ENCODE measurements around the gene NBEAL2.

DNA sequence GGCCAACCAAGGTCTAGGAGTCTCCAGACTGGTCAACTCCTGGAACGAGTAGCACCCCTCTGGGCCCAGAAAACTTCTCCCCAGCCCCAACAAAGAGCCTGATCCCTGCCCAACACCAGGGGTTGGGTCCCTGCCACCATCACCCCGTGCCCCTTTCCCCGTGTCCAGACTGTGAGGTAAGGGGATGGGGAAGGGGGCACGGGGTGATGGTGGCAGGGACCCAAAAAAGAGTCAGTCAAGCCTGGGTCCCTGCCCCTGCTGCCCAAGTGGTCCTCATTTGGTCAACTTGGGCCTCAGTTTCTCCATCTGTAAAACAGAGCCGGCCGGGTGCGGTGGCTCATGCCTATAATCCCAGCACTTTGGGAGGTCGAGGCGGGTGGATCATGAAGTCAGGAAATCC is 1.1 kb upstream of the NBEAL2 start:
- TF ChIP-seq, protein P1, sequence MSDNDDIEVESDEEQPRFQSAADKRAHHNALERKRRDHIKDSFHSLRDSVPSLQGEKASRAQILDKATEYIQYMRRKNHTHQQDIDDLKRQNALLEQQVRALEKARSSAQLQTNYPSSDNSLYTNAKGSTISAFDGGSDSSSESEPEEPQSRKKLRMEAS (CRISPR knock-in tag; IDR thresholded peaks at IDR 0.05) = no peak
- TF ChIP-seq JUN (CRISPR knock-in tag; IDR thresholded peaks at IDR 0.05) (no peak), CTCF (IDR thresholded peaks at IDR 0.05) (no peak), FOXK1 (CRISPR knock-in tag; IDR thresholded peaks at IDR 0.05) (no peak), ZNF281 (CRISPR knock-in tag; IDR thresholded peaks at IDR 0.05) (no peak), ELF4 (CRISPR knock-in tag; IDR thresholded peaks at IDR 0.05; ENCODE audit: low read depth) (no peak), CREB1 (CRISPR knock-in tag; IDR thresholded peaks at IDR 0.05) (no peak), HMGA2 (CRISPR knock-in tag; IDR thresholded peaks at IDR 0.05) (no peak), ZNF232 (CRISPR knock-in tag; IDR thresholded peaks at IDR 0.05) (no peak), FOXP1 (CRISPR knock-in tag; IDR thresholded peaks at IDR 0.05; ENCODE audit: borderline replicate concordance) (no peak)
- TF ChIP-seq, protein P2, sequence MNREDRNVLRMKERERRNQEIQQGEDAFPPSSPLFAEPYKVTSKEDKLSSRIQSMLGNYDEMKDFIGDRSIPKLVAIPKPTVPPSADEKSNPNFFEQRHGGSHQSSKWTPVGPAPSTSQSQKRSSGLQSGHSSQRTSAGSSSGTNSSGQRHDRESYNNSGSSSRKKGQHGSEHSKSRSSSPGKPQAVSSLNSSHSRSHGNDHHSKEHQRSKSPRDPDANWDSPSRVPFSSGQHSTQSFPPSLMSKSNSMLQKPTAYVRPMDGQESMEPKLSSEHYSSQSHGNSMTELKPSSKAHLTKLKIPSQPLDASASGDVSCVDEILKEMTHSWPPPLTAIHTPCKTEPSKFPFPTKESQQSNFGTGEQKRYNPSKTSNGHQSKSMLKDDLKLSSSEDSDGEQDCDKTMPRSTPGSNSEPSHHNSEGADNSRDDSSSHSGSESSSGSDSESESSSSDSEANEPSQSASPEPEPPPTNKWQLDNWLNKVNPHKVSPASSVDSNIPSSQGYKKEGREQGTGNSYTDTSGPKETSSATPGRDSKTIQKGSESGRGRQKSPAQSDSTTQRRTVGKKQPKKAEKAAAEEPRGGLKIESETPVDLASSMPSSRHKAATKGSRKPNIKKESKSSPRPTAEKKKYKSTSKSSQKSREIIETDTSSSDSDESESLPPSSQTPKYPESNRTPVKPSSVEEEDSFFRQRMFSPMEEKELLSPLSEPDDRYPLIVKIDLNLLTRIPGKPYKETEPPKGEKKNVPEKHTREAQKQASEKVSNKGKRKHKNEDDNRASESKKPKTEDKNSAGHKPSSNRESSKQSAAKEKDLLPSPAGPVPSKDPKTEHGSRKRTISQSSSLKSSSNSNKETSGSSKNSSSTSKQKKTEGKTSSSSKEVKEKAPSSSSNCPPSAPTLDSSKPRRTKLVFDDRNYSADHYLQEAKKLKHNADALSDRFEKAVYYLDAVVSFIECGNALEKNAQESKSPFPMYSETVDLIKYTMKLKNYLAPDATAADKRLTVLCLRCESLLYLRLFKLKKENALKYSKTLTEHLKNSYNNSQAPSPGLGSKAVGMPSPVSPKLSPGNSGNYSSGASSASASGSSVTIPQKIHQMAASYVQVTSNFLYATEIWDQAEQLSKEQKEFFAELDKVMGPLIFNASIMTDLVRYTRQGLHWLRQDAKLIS (CRISPR knock-in tag; IDR thresholded peaks at IDR 0.05; ENCODE audit: borderline replicate concordance) = no peak
- TF ChIP-seq, protein P3, sequence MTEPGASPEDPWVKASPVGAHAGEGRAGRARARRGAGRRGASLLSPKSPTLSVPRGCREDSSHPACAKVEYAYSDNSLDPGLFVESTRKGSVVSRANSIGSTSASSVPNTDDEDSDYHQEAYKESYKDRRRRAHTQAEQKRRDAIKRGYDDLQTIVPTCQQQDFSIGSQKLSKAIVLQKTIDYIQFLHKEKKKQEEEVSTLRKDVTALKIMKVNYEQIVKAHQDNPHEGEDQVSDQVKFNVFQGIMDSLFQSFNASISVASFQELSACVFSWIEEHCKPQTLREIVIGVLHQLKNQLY (CRISPR knock-in tag; IDR thresholded peaks at IDR 0.05) = no peak
- TF ChIP-seq, protein P4, sequence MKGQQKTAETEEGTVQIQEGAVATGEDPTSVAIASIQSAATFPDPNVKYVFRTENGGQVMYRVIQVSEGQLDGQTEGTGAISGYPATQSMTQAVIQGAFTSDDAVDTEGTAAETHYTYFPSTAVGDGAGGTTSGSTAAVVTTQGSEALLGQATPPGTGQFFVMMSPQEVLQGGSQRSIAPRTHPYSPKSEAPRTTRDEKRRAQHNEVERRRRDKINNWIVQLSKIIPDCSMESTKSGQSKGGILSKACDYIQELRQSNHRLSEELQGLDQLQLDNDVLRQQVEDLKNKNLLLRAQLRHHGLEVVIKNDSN (CRISPR knock-in tag; IDR thresholded peaks at IDR 0.05) = no peak
- TF ChIP-seq, protein P5, sequence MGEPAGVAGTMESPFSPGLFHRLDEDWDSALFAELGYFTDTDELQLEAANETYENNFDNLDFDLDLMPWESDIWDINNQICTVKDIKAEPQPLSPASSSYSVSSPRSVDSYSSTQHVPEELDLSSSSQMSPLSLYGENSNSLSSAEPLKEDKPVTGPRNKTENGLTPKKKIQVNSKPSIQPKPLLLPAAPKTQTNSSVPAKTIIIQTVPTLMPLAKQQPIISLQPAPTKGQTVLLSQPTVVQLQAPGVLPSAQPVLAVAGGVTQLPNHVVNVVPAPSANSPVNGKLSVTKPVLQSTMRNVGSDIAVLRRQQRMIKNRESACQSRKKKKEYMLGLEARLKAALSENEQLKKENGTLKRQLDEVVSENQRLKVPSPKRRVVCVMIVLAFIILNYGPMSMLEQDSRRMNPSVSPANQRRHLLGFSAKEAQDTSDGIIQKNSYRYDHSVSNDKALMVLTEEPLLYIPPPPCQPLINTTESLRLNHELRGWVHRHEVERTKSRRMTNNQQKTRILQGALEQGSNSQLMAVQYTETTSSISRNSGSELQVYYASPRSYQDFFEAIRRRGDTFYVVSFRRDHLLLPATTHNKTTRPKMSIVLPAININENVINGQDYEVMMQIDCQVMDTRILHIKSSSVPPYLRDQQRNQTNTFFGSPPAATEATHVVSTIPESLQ (CRISPR knock-in tag; IDR thresholded peaks at IDR 0.05) = no peak

Measured in WTC11 (cell line).